ENCODE measurements around the gene AP3S2. TPM values are rescaled to one million over a fixed set of nuclear protein-coding genes. Genes with fewer than 3 reads are reported as not detected.

AP3S2 gene
- total and polyA plus RNA-seq, 2 of the 8 experiments (the other 6 are each of a cell fraction or from before 2014, with no cell fraction given): 19.2 to 45.4 TPM

- TF ChIP-seq CHD7 (IDR thresholded peaks at IDR 0.05; ENCODE audit: insufficient replicate concordance, low read length) (no peak), TEAD4 (IDR thresholded peaks at IDR 0.05; ENCODE audit: low read depth, low read length) (no peak), TAF7 (optimal IDR thresholded peaks at IDR 0.05; ENCODE audit: borderline replicate concordance, low read depth, low read length) (no peak), FOSL1 (IDR thresholded peaks at IDR 0.05; ENCODE audit: insufficient read depth, low read depth, low read length) (no peak), EP300 (IDR thresholded peaks at IDR 0.05; ENCODE audit: borderline replicate concordance in 1 of 2, low read depth in 2 of 2, low read length in 2 of 2) (no peak), SRF (IDR thresholded peaks at IDR 0.05; ENCODE audit: low read depth, low read length) (no peak)
Measured at GRCh38 chr15:89792106-89792805, 101.5 kb downstream of the AP3S2 start (continued).
